ENCODE results near the gene PLAGL1.
"Not testable (repeated sequence)": the region's sequence is repeated elsewhere in the genome, so short reads cannot be mapped to it uniquely, and the experiment has no call there.

Gene PLAGL1

DNA sequence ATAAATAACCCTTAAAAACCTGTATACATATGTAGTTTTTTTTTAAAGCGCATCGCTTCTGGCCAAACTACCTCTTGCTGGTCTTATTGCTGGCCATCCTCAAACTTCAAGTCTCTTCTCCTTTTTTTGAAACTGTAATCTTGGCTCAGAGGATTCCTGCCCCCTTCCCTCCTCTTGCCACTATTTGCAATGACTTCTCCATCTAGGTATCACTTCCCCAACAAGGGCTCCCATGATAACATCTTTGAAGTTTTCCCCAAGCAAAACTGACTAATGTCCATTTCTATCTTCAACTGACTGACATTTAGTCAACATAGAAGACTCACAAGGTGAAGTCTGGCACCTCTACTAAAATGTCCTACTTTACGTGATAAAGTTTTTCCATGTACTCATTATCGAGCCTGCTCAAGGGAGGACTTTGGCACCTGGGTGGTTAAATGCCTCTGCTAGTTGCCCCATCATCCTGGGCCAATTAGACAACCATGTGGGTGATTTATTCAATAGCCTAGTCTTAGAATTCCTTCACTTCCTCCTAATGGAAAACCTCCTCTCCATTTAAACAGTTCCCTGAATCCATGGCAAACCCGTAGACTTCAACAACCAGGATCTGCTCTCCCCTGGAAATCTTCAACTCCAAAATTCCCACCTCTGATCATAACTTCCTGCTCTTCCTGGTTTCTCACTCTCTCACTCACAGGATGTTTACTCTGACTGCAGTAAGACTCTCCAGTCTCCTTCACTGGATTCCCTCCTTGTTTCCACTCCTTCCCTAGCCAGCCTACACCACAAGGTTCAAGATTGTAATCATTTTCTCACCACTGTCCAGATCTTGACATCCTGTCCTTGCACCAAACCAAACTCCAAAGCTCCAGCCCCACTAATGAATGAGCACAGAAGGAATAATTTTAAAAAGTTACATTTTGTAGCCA lies 9.4 kb upstream of the PLAGL1 start:
- H3K36me3 Mint-ChIP-seq (ENCODE audit: low read depth) = no peaks in the 10 kb centered on the region
- TF ChIP-seq, protein P1, sequence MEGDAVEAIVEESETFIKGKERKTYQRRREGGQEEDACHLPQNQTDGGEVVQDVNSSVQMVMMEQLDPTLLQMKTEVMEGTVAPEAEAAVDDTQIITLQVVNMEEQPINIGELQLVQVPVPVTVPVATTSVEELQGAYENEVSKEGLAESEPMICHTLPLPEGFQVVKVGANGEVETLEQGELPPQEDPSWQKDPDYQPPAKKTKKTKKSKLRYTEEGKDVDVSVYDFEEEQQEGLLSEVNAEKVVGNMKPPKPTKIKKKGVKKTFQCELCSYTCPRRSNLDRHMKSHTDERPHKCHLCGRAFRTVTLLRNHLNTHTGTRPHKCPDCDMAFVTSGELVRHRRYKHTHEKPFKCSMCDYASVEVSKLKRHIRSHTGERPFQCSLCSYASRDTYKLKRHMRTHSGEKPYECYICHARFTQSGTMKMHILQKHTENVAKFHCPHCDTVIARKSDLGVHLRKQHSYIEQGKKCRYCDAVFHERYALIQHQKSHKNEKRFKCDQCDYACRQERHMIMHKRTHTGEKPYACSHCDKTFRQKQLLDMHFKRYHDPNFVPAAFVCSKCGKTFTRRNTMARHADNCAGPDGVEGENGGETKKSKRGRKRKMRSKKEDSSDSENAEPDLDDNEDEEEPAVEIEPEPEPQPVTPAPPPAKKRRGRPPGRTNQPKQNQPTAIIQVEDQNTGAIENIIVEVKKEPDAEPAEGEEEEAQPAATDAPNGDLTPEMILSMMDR (IDR thresholded peaks at IDR 0.05) = no peak
- DNase-seq = no peak
- H3K27ac Mint-ChIP-seq = no peak overlapping the region
- no peak overlapping the region for H3K4me3 Mint-ChIP-seq
- H3K27me3 Mint-ChIP-seq (ENCODE audit: low read depth, poor library complexity) = peaks cover 7% of the 10 kb centered on the region
- peaks cover 5% of the 10 kb centered on the region for H3K9me3 Mint-ChIP-seq
- peaks cover 10% of the 10 kb centered on the region for H3K4me1 Mint-ChIP-seq

DNA sequence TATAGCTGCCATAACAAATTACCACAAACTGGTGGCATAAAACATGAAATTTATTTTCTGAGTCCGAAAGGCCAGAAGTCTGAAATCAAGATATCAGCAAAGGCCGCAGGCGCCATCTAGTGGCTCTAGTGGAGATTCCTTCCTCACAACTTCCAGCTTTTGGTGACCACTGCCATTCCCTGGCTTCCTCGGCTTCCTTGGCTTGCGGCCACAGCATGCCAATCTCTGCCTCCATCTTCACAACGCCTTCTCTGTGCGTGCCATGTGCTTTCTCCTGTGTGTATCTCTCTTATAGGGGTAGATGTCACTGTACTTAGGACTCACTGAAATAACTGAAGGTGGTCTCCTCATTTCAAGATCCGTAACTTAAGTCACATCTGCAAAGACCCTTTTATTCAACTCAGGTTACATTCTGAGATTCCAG lies 5.4 kb upstream of the PLAGL1 start:
- TF ChIP-seq, protein P1 (IDR thresholded peaks at IDR 0.05) = peak; percentile 92

DNA sequence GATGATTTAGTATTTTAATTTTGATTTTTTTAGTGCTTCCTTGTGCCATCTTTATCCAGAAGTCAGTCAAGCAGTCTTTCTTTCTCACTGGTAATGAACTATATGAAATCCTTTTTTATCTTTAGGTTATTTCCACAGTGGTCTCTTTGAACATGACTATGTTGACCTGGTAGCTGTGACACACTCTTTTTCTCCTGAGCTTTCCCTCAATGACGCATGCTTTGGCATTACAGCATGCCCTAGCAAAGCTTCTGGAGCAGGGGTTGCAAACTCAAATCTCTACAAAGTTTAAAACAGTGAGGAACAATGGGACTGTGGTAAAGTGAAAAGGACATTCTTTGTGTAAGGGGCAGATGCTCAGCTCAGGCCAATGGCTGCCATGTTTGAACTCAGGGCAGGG lies 4.5 kb upstream of the PLAGL1 start:
- DNase-seq = no peak
- no peak overlapping the region for H3K4me3 Mint-ChIP-seq
- H3K9me3 Mint-ChIP-seq = peaks cover 43% of the 10 kb centered on the region
- TF ChIP-seq, protein P1 (IDR thresholded peaks at IDR 0.05) = no peak
- H3K36me3 Mint-ChIP-seq (ENCODE audit: low read depth) = peaks cover 8% of the 10 kb centered on the region
- peaks cover 16% of the 10 kb centered on the region for H3K27me3 Mint-ChIP-seq (ENCODE audit: low read depth, poor library complexity)
- no peak overlapping the region for H3K27ac Mint-ChIP-seq
- peaks cover 6% of the 10 kb centered on the region for H3K4me1 Mint-ChIP-seq

More for the DNA sequence above, 5.4 kb upstream of the PLAGL1 start:
- no peak overlapping the region for H3K27ac Mint-ChIP-seq
- peaks cover 16% of the 10 kb centered on the region for H3K27me3 Mint-ChIP-seq (ENCODE audit: low read depth, poor library complexity)
- peak; percentile 74 for DNase-seq
- peaks cover 42% of the 10 kb centered on the region for H3K9me3 Mint-ChIP-seq
- no peak overlapping the region for H3K4me3 Mint-ChIP-seq
- peaks cover 8% of the 10 kb centered on the region for H3K36me3 Mint-ChIP-seq (ENCODE audit: low read depth)
- peaks cover 10% of the 10 kb centered on the region for H3K4me1 Mint-ChIP-seq

DNA sequence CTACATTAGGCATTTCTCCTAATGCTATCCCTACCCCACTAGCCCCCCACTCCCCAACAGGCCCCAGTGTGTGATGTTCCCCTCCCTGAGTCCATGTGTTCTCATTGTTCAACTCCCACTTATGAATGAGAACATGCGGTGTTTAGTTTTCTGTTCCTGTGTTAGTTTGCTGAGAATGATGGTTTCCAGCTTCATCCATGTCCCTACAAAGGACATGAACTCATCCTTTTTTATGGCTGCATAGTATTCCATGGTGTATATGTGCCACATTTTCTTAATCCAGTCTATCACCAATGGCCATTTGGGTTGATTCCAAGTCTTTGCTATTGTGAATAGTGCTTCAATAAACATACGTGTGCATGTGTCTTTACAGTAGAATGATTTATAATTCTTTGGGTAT lies 1.6 kb upstream of the PLAGL1 start:
- DNase-seq, H3K4me3 Mint-ChIP-seq, H3K27ac Mint-ChIP-seq: not testable (repeated sequence)
- H3K36me3 Mint-ChIP-seq (ENCODE audit: low read depth) = peaks cover 12% of the 10 kb centered on the region
- H3K4me1 Mint-ChIP-seq = peaks cover 16% of the 10 kb centered on the region
- peaks cover 52% of the 10 kb centered on the region for H3K9me3 Mint-ChIP-seq
- peaks cover 12% of the 10 kb centered on the region for H3K27me3 Mint-ChIP-seq (ENCODE audit: low read depth, poor library complexity)

DNA sequence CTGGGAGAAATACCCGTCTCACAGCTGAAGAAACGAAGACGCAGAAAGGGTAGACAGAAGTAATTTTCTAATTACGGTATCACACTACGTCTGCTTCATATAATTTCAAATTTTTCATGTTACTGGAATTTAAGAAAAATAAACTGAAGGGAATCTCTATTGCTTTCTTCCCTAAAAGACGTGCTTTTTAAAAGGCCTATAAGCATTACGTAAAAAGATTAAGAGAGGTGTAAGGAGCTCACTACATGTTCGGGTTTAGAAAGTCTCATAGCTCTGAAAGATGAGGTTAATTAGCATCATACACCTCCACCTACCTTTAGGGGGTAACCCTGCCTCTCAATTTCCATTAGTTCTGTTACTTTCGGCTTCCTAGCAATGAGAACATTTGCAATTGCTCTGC lies 787 bp upstream of the PLAGL1 start:
- peak overlapping the region; percentile 79 for H3K27ac Mint-ChIP-seq
- peak overlapping the region; percentile 77 for H3K4me3 Mint-ChIP-seq
- DNase-seq = no peak
- peaks cover 20% of the 10 kb centered on the region for H3K36me3 Mint-ChIP-seq (ENCODE audit: low read depth)
- H3K9me3 Mint-ChIP-seq = peaks cover 58% of the 10 kb centered on the region
- H3K4me1 Mint-ChIP-seq = peaks cover 16% of the 10 kb centered on the region
- H3K27me3 Mint-ChIP-seq (ENCODE audit: low read depth, poor library complexity) = peaks cover 12% of the 10 kb centered on the region
- TF ChIP-seq, protein P1 (IDR thresholded peaks at IDR 0.05) = no peak

DNA sequence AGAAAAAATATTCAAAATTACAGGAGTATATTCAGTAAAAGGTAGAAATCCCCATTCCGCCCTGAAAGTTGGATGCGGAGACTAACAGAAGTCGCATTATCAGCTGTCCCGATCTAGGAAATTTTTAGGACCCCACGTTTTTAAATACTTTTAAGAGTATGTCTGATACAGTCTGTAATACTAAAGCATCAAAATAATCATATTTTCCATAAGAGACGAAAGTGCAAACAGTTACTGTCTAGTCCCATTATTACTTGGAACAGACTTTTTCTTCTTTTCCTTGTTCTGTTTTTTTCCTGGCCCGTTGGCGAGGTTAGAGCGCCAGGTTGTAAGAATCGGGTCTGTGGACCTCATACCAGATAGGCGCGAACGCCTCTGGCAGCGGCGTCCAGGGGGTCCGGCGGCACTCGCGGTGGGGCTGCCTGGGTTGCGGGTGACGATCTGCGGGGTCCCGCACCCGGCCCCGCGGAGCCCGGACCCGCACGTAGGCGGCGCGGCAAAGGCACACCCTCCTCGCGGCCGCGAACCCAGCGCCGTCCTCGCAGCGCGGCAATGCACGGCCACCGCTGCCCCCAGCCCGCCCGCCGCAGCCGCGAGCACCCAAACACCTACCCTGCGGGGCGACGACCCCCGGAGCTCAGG lies 460 bp downstream of the PLAGL1 start:
- Mint-ChIP-seq H3K4me1 (peaks cover 16% of the 10 kb centered on the region), H3K9me3 (peaks cover 64% of the 10 kb centered on the region), H3K27me3 (ENCODE audit: low read depth, poor library complexity) (peaks cover 12% of the 10 kb centered on the region), H3K36me3 (ENCODE audit: low read depth) (peaks cover 32% of the 10 kb centered on the region), H3K4me3 (peak overlapping the region; percentile 87), H3K27ac (no peak overlapping the region)
- TF ChIP-seq, protein P1 (IDR thresholded peaks at IDR 0.05) = no peak
- DNase-seq = no peak
